HepG2 (cell line): ENCODE results near the gene PDSS2.

Experiments used
- CHCHD3 ChIP-seq: sonication (generic); formaldehyde crosslinking; IDR thresholded peaks from 2 replicates; pipeline ENCODE4 v1.8.0; 2022; ENCODE audit warnings: mild to moderate bottlenecking, missing genetic modification reagents, moderate library complexity
- POLR2A ChIP-seq, 2 experiments: IDR thresholded peaks; 2 replicates each; pipeline ENCODE4 v1.6.1; 2011; ENCODE audit warnings: low read depth in 2 of 2, low read length in 2 of 2, mild to moderate bottlenecking in 1 of 2, moderate library complexity in 1 of 2; ENCODE audit not compliant: insufficient read depth in 1 of 2
- RFX1 ChIP-seq: fragments of 450-650 bp; IDR thresholded peaks from 2 replicates; pipeline ENCODE4 v1.6.1; 2017
- TIGD3 ChIP-seq: sonication (generic); formaldehyde crosslinking; IDR thresholded peaks from 2 replicates; pipeline ENCODE4 v1.5.1; 2020; ENCODE audit warnings: mild to moderate bottlenecking, missing genetic modification reagents, borderline replicate concordance
- ZNF713 ChIP-seq: sonication (generic); formaldehyde crosslinking; IDR thresholded peaks from 2 replicates; pipeline ENCODE4 v1.4.0; 2020; ENCODE audit warnings: mild to moderate bottlenecking, missing genetic modification reagents
- ZNF777 ChIP-seq: sonication (generic); formaldehyde crosslinking; IDR thresholded peaks from 2 replicates; pipeline ENCODE4 v1.4.0; 2020; ENCODE audit warnings: missing genetic modification reagents
- TF ChIP-seq, protein P1 (sequence below): sonication (generic); formaldehyde crosslinking; IDR thresholded peaks from 2 replicates; pipeline ENCODE4 v1.5.0; 2020; ENCODE audit warnings: missing genetic modification reagents
- TF ChIP-seq, protein P2 (sequence below): sonication (generic); formaldehyde crosslinking; IDR thresholded peaks from 2 replicates; pipeline ENCODE4 v1.8.1; 2023; ENCODE audit warnings: mild to moderate bottlenecking, missing genetic modification reagents, borderline replicate concordance
- TF ChIP-seq, protein P3 (sequence below): sonication (generic); formaldehyde crosslinking; IDR thresholded peaks from 2 replicates; pipeline ENCODE4 v1.5.0; 2020; ENCODE audit warnings: mild to moderate bottlenecking, missing genetic modification reagents, moderate library complexity

DNA sequence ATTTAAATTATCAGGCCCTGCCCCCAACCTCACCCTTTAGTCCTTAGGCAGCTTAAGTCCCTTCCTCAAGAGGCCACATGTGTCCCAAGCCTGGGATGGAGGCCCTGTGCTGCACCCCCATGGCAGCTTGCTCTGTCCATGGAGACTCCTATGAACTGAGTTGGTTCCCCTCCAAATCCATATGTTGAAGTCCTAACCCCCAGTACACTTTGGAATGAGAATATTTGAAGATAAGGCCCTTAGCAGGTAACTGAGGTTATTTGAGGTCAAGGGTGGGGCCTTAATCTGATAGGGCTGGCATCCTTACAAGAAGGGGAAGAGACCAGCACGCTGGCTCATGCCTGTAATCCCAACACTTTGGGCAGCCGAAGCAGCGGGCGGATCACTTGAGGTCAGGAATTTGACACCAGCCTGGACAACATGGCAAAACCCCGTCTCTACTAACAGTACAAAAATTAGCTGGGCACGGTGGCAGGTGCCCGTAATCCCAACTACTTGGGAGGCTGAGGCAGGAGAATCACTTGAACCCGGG lies 337.3 kb downstream of the PDSS2 start:
- no peak for TF ChIP-seq POLR2A (IDR thresholded peaks at IDR 0.05; ENCODE audit: insufficient read depth in 1 of 2, low read depth in 2 of 2, low read length in 2 of 2)
- TF ChIP-seq, protein P1, sequence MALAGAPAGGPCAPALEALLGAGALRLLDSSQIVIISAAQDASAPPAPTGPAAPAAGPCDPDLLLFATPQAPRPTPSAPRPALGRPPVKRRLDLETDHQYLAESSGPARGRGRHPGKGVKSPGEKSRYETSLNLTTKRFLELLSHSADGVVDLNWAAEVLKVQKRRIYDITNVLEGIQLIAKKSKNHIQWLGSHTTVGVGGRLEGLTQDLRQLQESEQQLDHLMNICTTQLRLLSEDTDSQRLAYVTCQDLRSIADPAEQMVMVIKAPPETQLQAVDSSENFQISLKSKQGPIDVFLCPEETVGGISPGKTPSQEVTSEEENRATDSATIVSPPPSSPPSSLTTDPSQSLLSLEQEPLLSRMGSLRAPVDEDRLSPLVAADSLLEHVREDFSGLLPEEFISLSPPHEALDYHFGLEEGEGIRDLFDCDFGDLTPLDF (CRISPR knock-in tag) = no peak
- TF ChIP-seq, protein P2, sequence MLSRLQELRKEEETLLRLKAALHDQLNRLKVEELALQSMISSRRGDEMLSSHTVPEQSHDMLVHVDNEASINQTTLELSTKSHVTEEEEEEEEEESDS (CRISPR knock-in tag) = no peak
- TF ChIP-seq TIGD3 (CRISPR knock-in tag) = no peak
- TF ChIP-seq CHCHD3 = no peak
- TF ChIP-seq, protein P3, sequence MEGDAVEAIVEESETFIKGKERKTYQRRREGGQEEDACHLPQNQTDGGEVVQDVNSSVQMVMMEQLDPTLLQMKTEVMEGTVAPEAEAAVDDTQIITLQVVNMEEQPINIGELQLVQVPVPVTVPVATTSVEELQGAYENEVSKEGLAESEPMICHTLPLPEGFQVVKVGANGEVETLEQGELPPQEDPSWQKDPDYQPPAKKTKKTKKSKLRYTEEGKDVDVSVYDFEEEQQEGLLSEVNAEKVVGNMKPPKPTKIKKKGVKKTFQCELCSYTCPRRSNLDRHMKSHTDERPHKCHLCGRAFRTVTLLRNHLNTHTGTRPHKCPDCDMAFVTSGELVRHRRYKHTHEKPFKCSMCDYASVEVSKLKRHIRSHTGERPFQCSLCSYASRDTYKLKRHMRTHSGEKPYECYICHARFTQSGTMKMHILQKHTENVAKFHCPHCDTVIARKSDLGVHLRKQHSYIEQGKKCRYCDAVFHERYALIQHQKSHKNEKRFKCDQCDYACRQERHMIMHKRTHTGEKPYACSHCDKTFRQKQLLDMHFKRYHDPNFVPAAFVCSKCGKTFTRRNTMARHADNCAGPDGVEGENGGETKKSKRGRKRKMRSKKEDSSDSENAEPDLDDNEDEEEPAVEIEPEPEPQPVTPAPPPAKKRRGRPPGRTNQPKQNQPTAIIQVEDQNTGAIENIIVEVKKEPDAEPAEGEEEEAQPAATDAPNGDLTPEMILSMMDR (CRISPR knock-in tag) = no peak
- no peak for TF ChIP-seq ZNF777
- no peak for TF ChIP-seq ZNF713 (CRISPR knock-in tag)
- no peak for TF ChIP-seq RFX1
